ENCODE results near the gene GALNT18. TPM values are rescaled to one million over a fixed set of nuclear protein-coding genes. Genes with fewer than 3 reads are reported as not detected.

The GALNT18 gene
- total and polyA plus RNA-seq, 2 donors (not counting 3 experiments of a cell fraction or from before 2014, with no cell fraction given), result 0.17 to 0.18 TPM

DNA sequence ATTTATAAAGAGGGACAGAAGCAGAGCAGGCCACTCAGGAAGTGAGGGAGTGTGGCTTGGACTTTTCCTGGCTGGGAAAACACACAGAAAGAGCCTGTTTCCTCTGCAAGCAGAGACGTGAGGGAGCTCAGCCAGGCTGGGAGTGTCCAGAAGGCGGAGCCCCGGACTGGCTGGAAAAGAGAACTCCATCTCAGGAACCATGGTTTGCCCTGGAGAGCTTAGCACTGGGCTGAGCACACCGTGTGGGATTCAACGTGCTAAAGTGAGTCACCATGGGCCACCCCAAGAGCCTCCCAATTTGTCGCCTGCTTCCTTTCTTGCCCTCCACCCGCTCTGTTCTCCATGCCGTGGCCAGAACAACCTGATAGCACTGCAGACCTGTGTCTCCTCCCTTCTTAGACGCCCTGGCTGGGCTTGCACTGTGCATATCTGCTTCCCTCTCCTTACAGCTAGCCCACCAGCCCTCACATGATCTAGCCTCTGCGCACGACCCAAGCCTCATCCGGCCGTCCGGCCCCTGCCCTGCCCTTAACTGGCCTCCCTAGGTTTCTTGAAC lies 51.8 kb downstream of the GALNT18 start:
- H4K20me1 ChIP-seq (replicated peaks; ENCODE audit: control insufficient read depth, extremely low read depth, insufficient read depth, low read length), result no peaks in the 10 kb centered on the region
- no peaks in the 10 kb centered on the region for H3K79me2 ChIP-seq (ENCODE audit: control insufficient read depth, insufficient read depth, low read length)
- POLR2A ChIA-PET, result interaction anchor here (0.5 kb wide), 1 partner anchor 84 kb away, joined by 4 read pairs; no protein-coding TSS in a partner anchor
- H3K9me3 ChIP-seq (replicated peaks; ENCODE audit: control insufficient read depth, insufficient read depth, low read length), result no peaks in the 10 kb centered on the region
- H3K27me3 ChIP-seq (ENCODE audit: control insufficient read depth in 2 of 2, insufficient read depth in 2 of 2, low read length in 2 of 2), result peaks cover 0 to 5% of the 10 kb centered on the region in 2 experiments
- no peak for TF ChIP-seq POLR2AphosphoS5 (IDR thresholded peaks at IDR 0.05; ENCODE audit: insufficient read depth, low read depth, low read length)
- no peak for TF ChIP-seq CTCF (IDR thresholded peaks at IDR 0.05; ENCODE audit: extremely low read depth in 1 of 2, insufficient read depth in 1 of 2, low read depth in 1 of 2, low read length in 2 of 2)
- TF ChIP-seq EZH2 (IDR thresholded peaks at IDR 0.05; ENCODE audit: borderline replicate concordance, low read depth, low read length, severe bottlenecking), result no peak
- no peak for TF ChIP-seq FOS (IDR thresholded peaks at IDR 0.05; ENCODE audit: borderline replicate concordance, insufficient read depth, low read length)
- TF ChIP-seq, protein P1, sequence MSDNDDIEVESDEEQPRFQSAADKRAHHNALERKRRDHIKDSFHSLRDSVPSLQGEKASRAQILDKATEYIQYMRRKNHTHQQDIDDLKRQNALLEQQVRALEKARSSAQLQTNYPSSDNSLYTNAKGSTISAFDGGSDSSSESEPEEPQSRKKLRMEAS (IDR thresholded peaks at IDR 0.05; ENCODE audit: insufficient read depth, insufficient read length), result no peak
- no peak for TF ChIP-seq JUN (IDR thresholded peaks at IDR 0.05; ENCODE audit: borderline replicate concordance, insufficient read depth, insufficient read length, low read depth)
- TF ChIP-seq GATA2 (IDR thresholded peaks at IDR 0.05; ENCODE audit: insufficient read depth, insufficient read length, low read depth, low read length), result no peak
- TF ChIP-seq POLR2A (IDR thresholded peaks at IDR 0.05; ENCODE audit: low read depth, low read length), result no peak
- no peak for TF ChIP-seq MYC (IDR thresholded peaks at IDR 0.05; ENCODE audit: low read depth, low read length)
- CTCF ChIA-PET, result no interaction called here
- H3K4me1 ChIP-seq (ENCODE audit: control insufficient read depth, extremely low read depth, insufficient read depth, low read length), result no peaks in the 10 kb centered on the region
- H3K9ac ChIP-seq (replicated peaks; ENCODE audit: extremely low read depth, insufficient read depth, low read length), result no peak overlapping the region
- intact Hi-C loops (cut with micrococcal nuclease) (no loop called here), dilution Hi-C loops (cut with MboI; ENCODE audit: extremely low pct_ligation_motif_present, low sequenced_read_pairs) (no loop called here)
- DNase-seq (ENCODE audit: low read depth, low spot score) (peak; percentile 28), FAIRE-seq (no peak)
- H3K36me3 ChIP-seq (ENCODE audit: control insufficient read depth in 2 of 2, extremely low read depth in 1 of 2, insufficient read depth in 2 of 2, low read length in 2 of 2), result no peaks in the 10 kb centered on the region
- H3K4me2 ChIP-seq (ENCODE audit: insufficient read depth, low read length), result no peak overlapping the region
- no peak overlapping the region for H3K27ac ChIP-seq (ENCODE audit: insufficient read depth, low read depth, low read length)
- no peak overlapping the region for H3K4me3 ChIP-seq (replicated peaks in 1 of 3; ENCODE audit: insufficient read depth in 1 of 3, low read depth in 1 of 3, low read length in 3 of 3)
- BruUV-seq (replicated peaks), result no TSS peak
- no peaks in the 10 kb centered on the region for H3K9me1 ChIP-seq (replicated peaks; ENCODE audit: control insufficient read depth, extremely low read depth, insufficient read depth, low read length)
- peak overlapping the region; percentile 34 for H2AFZ ChIP-seq (ENCODE audit: low read depth, low read length)

Measured in endothelial cell of umbilical vein (primary cell).